Fibroblast of the conjunctiva (primary cell): ENCODE data around the gene TNPO1.
"Not testable (repeated sequence)": the region's sequence is repeated elsewhere in the genome, so short reads cannot be mapped to it uniquely, and the experiment has no call there.

ENCODE experiments used
- DNase-seq: peaks from one replicate; pipeline ENCODE4 v3.0.0-alpha.2; 2010; ENCODE audit warnings: low read depth

The TNPO1 gene

GRCh38 chr5:72854419-72854818 is 38.0 kb downstream of the TNPO1 start:
- DNase-seq = no peak

DNA sequence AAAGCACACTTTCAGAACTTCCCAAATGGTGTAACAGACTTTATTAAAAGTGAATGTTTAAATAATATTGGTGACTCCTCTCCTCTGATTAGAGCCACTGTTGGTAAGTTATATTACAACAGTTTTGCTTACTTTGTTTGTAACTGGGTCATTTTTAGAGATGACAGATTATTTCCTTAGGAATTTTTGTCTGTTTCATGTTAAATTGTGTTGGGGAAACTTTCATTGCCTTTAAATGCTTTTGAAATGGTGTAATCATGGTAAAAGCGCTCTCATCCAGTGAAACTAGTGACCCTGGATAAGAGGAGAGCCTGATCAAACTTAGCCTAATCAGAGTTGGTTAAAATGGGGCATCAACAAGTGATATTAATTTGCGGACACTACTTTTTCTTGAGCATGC is 39.4 kb downstream of the TNPO1 start:
- DNase-seq = no peak

GRCh38 chr5:72857396-72857795 is 40.9 kb downstream of the TNPO1 start:
- DNase-seq = no peak

- no peak for DNase-seq
These were observed 42.7 kb downstream of the TNPO1 start for GRCh38 chr5:72859127-72859526.

DNA sequence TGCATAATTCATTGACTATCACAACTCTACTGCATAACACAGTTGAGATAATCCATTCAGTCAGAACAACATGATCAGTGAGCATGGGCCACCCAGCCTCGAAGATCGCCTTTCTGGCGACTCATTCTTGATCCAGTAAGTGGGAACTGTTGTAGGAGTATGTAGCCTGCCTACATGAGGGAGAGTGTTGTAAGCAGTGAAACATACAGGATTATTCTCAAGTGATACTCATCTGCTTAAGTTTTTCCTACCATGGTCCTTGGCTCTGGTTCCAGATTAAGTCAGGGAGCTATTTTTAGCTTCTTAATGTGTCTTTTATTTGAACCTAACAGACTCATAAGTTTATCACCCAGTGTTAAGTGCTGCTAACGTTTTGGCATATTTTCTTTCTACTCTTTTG is 44.0 kb downstream of the TNPO1 start:
- DNase-seq = no peak

DNA sequence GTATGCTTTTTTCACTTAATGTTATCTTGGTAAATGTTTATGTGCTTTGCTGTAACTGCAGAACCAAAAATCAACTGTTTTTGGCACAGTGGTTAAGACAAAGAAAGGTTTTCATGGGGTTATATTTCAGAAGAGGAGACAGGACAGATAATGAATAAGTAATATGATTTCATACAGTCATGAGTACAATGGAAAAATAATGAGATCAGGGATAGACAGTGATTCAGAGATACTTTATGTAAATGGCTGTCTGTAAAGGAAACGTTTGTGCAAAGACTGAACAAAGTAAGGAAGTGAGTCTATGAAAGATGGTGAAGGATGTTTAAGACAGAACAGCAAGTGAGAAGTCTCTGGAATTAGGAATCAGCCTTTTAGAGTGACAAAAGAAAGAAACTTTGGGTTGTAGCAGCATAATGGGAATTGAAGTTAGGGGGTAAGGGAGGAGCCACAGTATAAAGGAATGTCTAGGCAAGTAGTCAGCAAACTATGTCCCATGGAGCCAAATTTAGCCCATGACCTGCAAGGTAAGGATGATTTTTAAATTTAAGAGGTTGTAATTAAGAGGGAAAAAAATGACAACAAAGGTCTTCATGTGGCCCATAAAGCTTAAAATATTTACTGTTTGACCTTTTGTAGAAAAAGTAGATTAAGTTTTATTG is 55.0 kb downstream of the TNPO1 start:
- DNase-seq = no peak

- no peak for DNase-seq
These were observed 62.4 kb downstream of the TNPO1 start for GRCh38 chr5:72878854-72879253.

GRCh38 chr5:72882989-72883388 is 66.5 kb downstream of the TNPO1 start:
- DNase-seq = no peak

- no peak for DNase-seq
These were observed 67.4 kb downstream of the TNPO1 start for GRCh38 chr5:72883850-72884249.

DNA sequence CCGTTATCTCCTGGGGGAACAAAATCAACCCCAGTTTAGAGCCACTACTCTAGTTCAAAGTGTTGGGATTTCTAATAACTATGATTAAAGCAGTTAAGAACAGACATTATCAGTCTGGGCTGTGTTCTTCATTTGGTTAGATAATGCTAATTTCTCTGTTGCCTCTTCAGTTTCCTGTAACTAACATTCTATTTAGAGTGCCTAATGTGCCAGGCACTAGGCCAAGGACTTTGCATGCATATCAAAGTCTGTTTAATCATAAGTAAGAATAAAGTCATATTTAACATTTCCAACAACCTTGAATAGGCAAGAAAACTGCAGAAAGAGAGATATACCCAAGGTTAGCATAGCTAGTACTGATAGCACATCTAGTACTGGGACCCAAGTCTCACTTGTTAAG is 68.4 kb downstream of the TNPO1 start:
- no peak for DNase-seq

GRCh38 chr5:72885824-72886223 is 69.4 kb downstream of the TNPO1 start:
- no peak for DNase-seq

DNA sequence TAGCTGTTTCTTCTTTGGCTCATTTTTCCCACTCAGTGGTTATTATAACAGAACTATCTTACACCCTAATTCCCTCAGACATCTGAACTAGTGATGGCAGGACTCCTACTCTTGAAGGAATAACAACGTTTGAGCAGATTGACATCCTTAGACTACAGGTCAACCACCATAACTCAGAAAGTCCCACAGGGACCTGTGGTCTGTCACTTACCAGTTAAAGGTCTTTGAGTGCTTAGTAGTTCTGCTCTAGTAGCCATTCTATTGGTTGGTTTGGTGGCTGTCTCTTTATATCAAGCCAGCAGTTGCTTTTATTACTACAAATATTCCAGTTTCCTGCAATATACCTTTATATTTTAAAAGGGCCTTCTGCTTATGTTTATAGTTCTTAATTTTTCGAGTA is 72.1 kb downstream of the TNPO1 start:
- DNase-seq = no peak

DNA sequence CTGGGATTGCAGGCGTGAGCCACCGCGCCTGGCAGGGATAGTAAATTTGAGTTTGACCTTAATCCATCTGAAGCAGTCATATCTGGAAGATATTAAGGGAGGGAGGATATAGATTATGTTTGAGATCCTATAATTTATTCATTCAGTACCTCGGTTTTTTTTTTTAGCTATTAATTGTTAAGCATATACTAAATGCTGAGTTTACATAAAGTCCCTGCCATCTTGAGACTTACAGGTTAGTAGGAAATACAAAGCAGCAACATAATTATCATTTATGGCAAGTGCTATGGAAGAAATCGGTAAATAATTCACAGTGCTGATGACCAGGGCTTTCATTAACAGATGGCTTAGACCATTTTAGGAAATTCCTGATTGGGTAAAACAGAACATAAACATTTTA is 72.9 kb downstream of the TNPO1 start:
- DNase-seq = no peak

DNA sequence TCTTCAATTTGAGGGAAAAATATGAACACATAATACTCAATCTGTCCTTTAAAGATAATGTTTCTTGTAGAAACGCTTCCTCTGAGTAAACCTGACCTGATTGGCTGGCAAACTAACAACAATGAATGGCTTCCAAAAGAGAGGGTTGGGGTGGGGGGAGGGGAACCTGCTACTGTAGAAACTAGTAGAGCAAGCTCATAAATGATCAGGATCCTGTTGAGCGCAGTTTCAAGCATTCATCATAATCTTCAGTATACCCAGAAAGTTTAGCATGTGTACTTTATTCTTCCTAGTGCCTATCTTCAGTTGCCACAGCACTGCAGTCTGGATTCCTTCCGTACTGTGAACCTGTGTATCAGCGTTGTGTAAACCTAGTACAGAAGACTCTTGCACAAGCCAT is 76.4 kb downstream of the TNPO1 start:
- DNase-seq = no peak

DNA sequence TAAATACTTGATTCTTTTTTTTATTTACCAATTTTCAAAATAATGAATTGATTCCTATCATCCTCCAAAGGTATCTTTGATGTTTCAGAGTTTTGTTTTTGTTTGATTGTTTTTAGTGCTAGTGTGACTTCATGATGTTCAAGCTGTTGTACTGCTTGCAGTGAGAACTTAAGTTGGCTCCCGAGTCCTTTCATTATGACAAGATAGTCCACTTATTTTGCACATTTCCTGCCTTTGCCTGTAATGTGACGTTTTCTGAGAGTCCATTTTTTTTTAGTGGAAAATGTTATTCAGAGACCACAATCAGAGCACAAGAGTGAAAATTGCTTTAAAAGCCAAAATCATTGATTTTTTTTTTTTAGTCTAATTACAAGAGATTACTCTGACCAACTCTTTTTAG is 79.3 kb downstream of the TNPO1 start:
- DNase-seq = no peak

DNA sequence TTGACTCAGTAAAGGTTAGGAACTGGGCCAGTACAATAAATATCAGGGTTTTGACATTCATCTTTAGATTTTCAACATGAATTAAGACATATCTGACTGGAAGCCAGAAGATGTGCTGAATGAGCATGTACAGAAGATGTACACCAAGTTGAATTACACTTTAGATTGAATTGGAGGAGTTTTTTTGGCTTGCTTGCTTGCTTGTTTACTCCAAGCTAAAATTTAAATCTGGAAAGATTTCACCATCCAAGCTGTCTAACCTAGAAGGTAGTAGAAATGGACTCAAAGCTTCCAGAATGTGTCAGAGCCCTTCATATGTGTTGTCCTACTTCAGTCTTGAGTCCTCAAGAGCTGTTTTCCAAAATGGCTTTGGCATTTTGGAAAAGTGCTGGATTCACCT is 90.3 kb downstream of the TNPO1 start:
- DNase-seq = no peak

- DNase-seq = peak; percentile 20
These were observed 92.2 kb downstream of the TNPO1 start for GRCh38 chr5:72908664-72909063.

DNA sequence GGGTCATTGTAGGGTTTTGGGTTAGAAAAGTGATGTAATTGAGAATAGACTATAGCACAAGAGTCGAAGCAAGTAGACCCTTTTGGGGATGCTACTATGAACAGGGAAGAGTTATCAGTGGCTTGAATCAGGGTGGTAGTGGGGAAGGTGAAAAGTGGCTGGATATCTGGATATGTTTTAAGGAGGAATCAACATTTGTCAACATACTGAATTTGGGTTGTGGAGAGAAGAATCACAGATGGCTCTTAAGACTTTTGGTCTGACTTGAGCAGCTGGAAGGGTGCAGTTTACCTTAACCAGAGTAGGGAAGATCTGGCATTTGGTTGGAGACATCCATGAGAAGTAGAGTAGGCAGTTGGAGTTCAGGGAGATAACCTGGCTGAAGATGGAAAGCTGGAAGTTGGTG is 100.9 kb downstream of the TNPO1 start:
- no peak for DNase-seq

- peak; percentile 6 for DNase-seq
These were observed 104.4 kb downstream of the TNPO1 start for GRCh38 chr5:72920690-72921502.

- DNase-seq = no peak
These were observed 105.4 kb downstream of the TNPO1 start for GRCh38 chr5:72921886-72922285.

GRCh38 chr5:72922422-72922821 is 106.0 kb downstream of the TNPO1 start:
- no peak for DNase-seq

DNA sequence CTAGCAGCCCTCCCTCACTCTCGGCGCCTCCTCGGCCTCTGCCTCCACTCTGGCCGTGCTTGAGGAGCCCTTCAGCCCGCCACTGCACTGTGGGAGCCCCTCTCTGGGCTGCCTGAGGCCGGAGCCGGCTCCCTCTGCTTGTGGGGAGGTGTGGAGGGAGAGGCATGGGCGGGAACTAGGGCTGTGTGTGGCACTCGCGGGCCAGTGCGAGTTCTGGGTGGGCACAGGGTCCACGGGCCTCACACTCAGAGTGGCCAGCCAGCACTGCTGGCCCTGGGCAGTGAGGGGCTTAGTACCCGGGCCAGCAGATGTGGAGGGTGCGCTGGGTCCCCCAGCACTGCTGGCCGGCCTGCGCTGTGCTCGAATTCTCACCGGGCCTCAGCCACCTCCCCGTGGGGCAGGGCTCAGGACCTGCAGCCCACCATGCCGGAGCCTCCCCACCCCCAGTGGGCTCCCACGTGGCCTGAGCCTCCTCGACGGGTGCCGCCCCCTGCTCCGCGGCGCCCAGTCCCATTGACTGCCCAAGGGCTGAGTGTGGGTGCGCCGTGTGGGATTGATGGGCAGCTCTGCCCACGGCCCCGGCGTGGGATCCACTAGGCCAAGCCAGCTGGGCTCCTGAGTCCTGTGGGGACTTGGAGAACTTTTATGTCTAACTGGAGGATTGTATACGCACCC is 109.0 kb downstream of the TNPO1 start:
- no peak for DNase-seq

- not testable (repeated sequence) for DNase-seq
These were observed 116.2 kb downstream of the TNPO1 start for GRCh38 chr5:72932686-72933085.
